HCT116 (cell line): ENCODE results near the gene ZNF74.

Source experiments
- ATF3 ChIP-seq: IDR thresholded peaks from 2 replicates; pipeline ENCODE4 v1.6.1; 2012
- POLR2AphosphoS5 ChIP-seq: IDR thresholded peaks from 2 replicates; pipeline ENCODE4 v1.6.1; 2011; ENCODE audit warnings: mild to moderate bottlenecking, low read depth, low read length, moderate library complexity
- ZNF274 ChIP-seq: fragments of 200-500 bp; sonication (Bioruptor generic); IDR thresholded peaks from 2 replicates; pipeline ENCODE4 v1.6.1; 2014; ENCODE audit warnings: mild to moderate bottlenecking, low read depth, low read length, inconsistent platforms
- TF ChIP-seq, protein P1 (sequence below), 3 experiments: fragments of 200-600 bp in 1 of 3; sonication (generic) in 1 of 3; IDR thresholded peaks in 2 of 3; conservative IDR thresholded peaks in 1 of 3; 2 replicates each; pipeline ENCODE4 v1.5.1; 2012 to 2017; ENCODE audit warnings: low read depth in 2 of 3, low read length in 2 of 3, antibody characterized with exemption in 1 of 3, borderline replicate concordance in 1 of 3, control low read depth in 1 of 3, mild to moderate bottlenecking in 1 of 3, mixed read lengths in 1 of 3, mixed run types in 1 of 3, moderate library complexity in 1 of 3; ENCODE audit not compliant: insufficient read depth in 1 of 3

DNA sequence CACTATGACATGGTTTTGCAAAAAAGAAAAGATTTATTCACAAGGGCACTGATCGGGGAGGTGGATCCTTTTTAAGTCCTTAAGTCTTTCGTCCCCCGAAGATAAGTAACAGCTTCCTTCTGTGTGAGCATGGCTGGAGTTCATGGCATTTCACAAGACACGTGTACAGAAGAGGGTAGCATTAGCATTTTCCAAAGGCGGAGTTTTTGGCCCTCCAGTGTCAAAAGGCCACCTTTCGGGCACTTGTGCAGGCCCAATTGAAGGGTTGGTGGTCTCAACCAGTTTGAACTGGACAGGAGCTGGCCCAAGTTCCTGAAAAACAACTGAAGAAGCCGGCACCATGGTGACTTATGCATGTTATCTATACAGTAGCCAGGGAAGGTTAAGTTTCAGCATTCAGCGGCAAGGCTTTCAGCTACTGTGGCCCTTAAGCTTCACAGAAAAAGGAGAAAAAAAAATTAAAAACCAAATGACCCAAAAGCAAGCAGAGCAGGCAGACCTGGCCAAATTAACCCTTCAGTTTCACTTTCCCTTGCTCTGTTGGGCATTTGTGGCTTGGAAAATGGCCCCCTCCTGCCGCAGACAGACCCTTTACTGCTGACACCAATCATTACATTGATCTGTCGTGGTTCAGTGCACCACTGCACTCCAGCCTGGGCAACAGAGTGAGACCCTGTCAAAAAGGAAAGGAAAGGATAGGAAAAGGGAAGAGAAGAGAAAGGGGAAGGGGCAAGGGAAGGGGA is 18.7 kb downstream of the ZNF74 start:
- TF ChIP-seq ATF3 (no peak), POLR2AphosphoS5 (no peak), ZNF274 (no peak)
- TF ChIP-seq, protein P1, sequence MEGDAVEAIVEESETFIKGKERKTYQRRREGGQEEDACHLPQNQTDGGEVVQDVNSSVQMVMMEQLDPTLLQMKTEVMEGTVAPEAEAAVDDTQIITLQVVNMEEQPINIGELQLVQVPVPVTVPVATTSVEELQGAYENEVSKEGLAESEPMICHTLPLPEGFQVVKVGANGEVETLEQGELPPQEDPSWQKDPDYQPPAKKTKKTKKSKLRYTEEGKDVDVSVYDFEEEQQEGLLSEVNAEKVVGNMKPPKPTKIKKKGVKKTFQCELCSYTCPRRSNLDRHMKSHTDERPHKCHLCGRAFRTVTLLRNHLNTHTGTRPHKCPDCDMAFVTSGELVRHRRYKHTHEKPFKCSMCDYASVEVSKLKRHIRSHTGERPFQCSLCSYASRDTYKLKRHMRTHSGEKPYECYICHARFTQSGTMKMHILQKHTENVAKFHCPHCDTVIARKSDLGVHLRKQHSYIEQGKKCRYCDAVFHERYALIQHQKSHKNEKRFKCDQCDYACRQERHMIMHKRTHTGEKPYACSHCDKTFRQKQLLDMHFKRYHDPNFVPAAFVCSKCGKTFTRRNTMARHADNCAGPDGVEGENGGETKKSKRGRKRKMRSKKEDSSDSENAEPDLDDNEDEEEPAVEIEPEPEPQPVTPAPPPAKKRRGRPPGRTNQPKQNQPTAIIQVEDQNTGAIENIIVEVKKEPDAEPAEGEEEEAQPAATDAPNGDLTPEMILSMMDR (IDR thresholded peaks at IDR 0.05 in 2 of 3, conservative IDR thresholded peaks at IDR 0.05 in 1 of 3; ENCODE audit: borderline replicate concordance in 1 of 3, insufficient read depth in 1 of 3, low read depth in 2 of 3, low read length in 2 of 3) = no peak
